Measurements from ENCODE around the gene DYNLT2. TPM values are rescaled to one million over a fixed set of nuclear protein-coding genes. Genes with fewer than 3 reads are reported as not detected.

DYNLT2 gene
- total and polyA plus RNA-seq, 3 donors from 2014 or later: 15.4 to 59.4 (median 20.4) TPM

DNA sequence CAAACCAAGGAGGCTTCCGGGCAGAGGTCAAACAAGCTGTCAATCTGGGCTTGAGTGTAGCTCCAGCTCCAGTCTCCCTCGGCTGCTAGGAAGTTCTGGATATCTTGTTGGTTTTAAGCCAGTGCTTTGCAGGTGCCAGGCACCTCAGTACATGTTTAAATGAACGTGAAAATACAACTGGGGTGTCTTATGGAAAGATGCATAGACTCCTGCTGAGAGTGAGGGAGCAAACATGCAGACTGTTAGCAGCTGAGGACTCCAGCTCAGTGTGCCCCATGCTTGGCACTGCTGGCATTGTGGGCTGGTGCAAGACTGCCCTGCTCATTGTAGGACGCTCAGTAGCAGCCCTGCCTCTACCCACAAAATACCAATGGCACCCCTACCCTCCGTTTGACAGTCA is 28.5 kb upstream of the DYNLT2 start:
- H3K4me1 ChIP-seq: no peaks in the 10 kb centered on the region
- H3K9me3 ChIP-seq: no peaks in the 10 kb centered on the region
- no peak overlapping the region for H3K4me3 ChIP-seq
- TF ChIP-seq, protein P1, sequence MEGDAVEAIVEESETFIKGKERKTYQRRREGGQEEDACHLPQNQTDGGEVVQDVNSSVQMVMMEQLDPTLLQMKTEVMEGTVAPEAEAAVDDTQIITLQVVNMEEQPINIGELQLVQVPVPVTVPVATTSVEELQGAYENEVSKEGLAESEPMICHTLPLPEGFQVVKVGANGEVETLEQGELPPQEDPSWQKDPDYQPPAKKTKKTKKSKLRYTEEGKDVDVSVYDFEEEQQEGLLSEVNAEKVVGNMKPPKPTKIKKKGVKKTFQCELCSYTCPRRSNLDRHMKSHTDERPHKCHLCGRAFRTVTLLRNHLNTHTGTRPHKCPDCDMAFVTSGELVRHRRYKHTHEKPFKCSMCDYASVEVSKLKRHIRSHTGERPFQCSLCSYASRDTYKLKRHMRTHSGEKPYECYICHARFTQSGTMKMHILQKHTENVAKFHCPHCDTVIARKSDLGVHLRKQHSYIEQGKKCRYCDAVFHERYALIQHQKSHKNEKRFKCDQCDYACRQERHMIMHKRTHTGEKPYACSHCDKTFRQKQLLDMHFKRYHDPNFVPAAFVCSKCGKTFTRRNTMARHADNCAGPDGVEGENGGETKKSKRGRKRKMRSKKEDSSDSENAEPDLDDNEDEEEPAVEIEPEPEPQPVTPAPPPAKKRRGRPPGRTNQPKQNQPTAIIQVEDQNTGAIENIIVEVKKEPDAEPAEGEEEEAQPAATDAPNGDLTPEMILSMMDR (IDR thresholded peaks at IDR 0.05): no peak
- TF ChIP-seq POLR2A (IDR thresholded peaks at IDR 0.05): no peak
- DNase-seq: peak; percentile 6
- H3K36me3 ChIP-seq (ENCODE audit: low read depth, missing control alignments): no peaks in the 10 kb centered on the region
- H3K27me3 ChIP-seq: no peaks in the 10 kb centered on the region
- intact Hi-C loops (cut with DNase I; ENCODE audit: low total_unique reads): no loop called here
- H3K27ac ChIP-seq: no peak overlapping the region
- 85 to 91% methylated on average over 5 of the region's 5 CpGs for WGBS, 2 donors

DNA sequence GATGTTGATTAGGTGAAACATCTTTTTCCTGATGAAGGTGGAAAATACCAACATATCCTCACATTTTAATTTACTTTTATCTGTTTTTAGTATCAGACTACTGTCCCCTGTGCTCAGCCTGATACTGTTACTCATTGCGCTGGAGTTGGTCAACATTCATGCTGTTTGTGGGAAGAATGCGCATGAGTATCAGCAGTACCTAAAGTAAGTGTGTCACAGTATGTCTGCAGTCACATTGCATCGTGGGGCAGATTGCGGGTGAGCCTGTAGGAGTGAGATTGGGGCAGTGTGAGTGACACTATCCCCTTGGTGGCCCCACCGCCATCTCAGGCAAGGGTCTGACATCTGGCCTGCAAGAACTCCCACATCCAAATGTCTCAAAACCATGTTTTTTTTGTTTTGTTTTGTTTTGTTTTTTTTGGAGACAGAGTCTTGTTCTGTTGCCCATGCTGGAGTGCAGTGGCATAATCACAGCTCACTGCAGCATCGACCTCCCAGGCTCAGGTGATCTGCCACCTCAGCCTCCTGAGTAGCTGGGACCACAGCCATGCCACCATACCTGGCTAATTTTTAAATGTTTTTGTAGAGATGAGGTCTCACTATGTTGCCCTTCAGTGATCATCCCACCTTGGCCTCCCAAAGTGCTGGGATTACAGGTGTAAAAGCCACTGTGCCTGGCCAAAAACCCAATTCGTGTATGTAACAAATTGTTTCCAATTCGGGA is 27.9 kb upstream of the DYNLT2 start:
- H3K4me3 ChIP-seq: no peak overlapping the region
- intact Hi-C loops (cut with DNase I; ENCODE audit: low total_unique reads): no loop called here
- H3K27ac ChIP-seq: no peak overlapping the region
- TF ChIP-seq, protein P1 (IDR thresholded peaks at IDR 0.05): no peak
- no peak for TF ChIP-seq POLR2A (IDR thresholded peaks at IDR 0.05)
- H3K27me3 ChIP-seq: no peaks in the 10 kb centered on the region
- peak; percentile 1 for DNase-seq
- 84 to 91% methylated on average over 8 of the region's 8 CpGs for whole genome bisulfite sequencing, 2 donors
- H3K4me1 ChIP-seq: no peaks in the 10 kb centered on the region
- no peaks in the 10 kb centered on the region for H3K9me3 ChIP-seq
- no peaks in the 10 kb centered on the region for H3K36me3 ChIP-seq (ENCODE audit: low read depth, missing control alignments)

DNA sequence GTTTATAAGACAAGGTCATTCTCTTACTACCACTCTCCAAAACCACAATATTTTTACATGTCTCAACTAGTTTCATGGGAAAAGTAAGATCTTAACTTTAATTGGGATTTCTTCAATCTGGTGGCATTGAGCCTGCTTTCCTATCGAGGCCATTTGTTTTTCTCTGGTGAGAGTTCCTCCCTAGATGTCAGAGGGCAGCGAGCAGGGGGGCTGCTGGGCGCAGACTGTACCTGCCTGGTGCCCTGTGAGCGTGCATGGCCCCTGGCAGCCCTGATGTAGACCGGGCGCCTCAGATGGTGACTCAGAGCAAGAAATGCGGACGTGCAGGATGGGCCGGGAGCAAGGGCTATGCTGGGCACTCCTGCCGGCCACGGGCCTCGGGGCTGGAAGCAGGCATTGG is 27.3 kb upstream of the DYNLT2 start:
- TF ChIP-seq, protein P1 (IDR thresholded peaks at IDR 0.05): no peak
- no peak for TF ChIP-seq POLR2A (IDR thresholded peaks at IDR 0.05)
- no peak overlapping the region for H3K4me3 ChIP-seq
- no peaks in the 10 kb centered on the region for H3K27me3 ChIP-seq
- H3K4me1 ChIP-seq: no peaks in the 10 kb centered on the region
- H3K27ac ChIP-seq: no peak overlapping the region
- H3K36me3 ChIP-seq (ENCODE audit: low read depth, missing control alignments): no peaks in the 10 kb centered on the region
- no peaks in the 10 kb centered on the region for H3K9me3 ChIP-seq
- intact Hi-C loops (cut with DNase I; ENCODE audit: low total_unique reads): no loop called here
- DNase-seq: no peak
- whole genome bisulfite sequencing, 2 donors: 91 to 97% methylated on average over 11 to 12 of the region's 12 CpGs

GRCh38 chr6:169777896-169778295 is 26.5 kb upstream of the DYNLT2 start:
- Histone ChIP-seq H3K27me3 (no peaks in the 10 kb centered on the region), H3K4me3 (no peak overlapping the region), H3K27ac (no peak overlapping the region), H3K4me1 (no peaks in the 10 kb centered on the region), H3K9me3 (no peaks in the 10 kb centered on the region), H3K36me3 (ENCODE audit: low read depth, missing control alignments) (no peaks in the 10 kb centered on the region)
- WGBS, 2 donors: 93 to 96% methylated on average over 12 of the region's 12 CpGs
- TF ChIP-seq, protein P1 (IDR thresholded peaks at IDR 0.05): no peak
- TF ChIP-seq POLR2A (IDR thresholded peaks at IDR 0.05): no peak
- intact Hi-C loops (cut with DNase I; ENCODE audit: low total_unique reads): no loop called here
- no peak for DNase-seq

GRCh38 chr6:169776379-169776778 is 25.0 kb upstream of the DYNLT2 start:
- H3K9me3 ChIP-seq: no peaks in the 10 kb centered on the region
- WGBS, 2 donors: 95 to 96% methylated on average over 13 of the region's 13 CpGs
- no peak for DNase-seq
- H3K36me3 ChIP-seq (ENCODE audit: low read depth, missing control alignments): no peaks in the 10 kb centered on the region
- TF ChIP-seq POLR2A (IDR thresholded peaks at IDR 0.05): no peak
- TF ChIP-seq, protein P1 (IDR thresholded peaks at IDR 0.05): no peak
- intact Hi-C loops (cut with DNase I; ENCODE audit: low total_unique reads): no loop called here
- H3K27ac ChIP-seq: no peak overlapping the region
- H3K4me3 ChIP-seq: no peak overlapping the region
- no peaks in the 10 kb centered on the region for H3K27me3 ChIP-seq
- H3K4me1 ChIP-seq: no peaks in the 10 kb centered on the region

All from testis (tissue), 3 donors.